Hematopoietic multipotent progenitor cell treated with erythropoietin and hydrocortisone succinate and interleukin-3 and kit ligand, for 4 days (in vitro differentiated cells): Measurements from ENCODE around the gene GLIS2.

Experiments used
- DNase-seq: peaks from one replicate; pipeline ENCODE4 v3.0.0-alpha.2; 2015

GLIS2 gene

GRCh38 chr16:4298761-4299522 lies 16.9 kb upstream of the GLIS2 start:
- no peak for DNase-seq

- DNase-seq, result no peak
These were observed 14.7 kb upstream of the GLIS2 start for GRCh38 chr16:4301177-4301576.

- DNase-seq, result no peak
These were observed 13.9 kb upstream of the GLIS2 start for GRCh38 chr16:4301968-4302367.

- no peak for DNase-seq
These were observed 11.9 kb upstream of the GLIS2 start for GRCh38 chr16:4303973-4304372.

- DNase-seq, result no peak
These were observed 9.2 kb upstream of the GLIS2 start for GRCh38 chr16:4306470-4307214.

- DNase-seq, result peak; percentile 98
These were observed 8.4 kb upstream of the GLIS2 start for GRCh38 chr16:4307215-4308037.

GRCh38 chr16:4309102-4309832 lies 6.6 kb upstream of the GLIS2 start:
- DNase-seq, result no peak

GRCh38 chr16:4309833-4310266 lies 6.0 kb upstream of the GLIS2 start:
- DNase-seq, result peak; percentile 83

- DNase-seq, result peak; percentile 70
These were observed 2.0 kb upstream of the GLIS2 start for GRCh38 chr16:4313563-4314531.

GRCh38 chr16:4314532-4315185 lies 1.2 kb upstream of the GLIS2 start:
- DNase-seq, result peak; percentile 52

GRCh38 chr16:4316108-4316863 lies 419 bp downstream of the GLIS2 start:
- peak; percentile 45 for DNase-seq

GRCh38 chr16:4316864-4317531 lies 1.1 kb downstream of the GLIS2 start:
- no peak for DNase-seq

- DNase-seq, result no peak
These were observed 1.9 kb downstream of the GLIS2 start for GRCh38 chr16:4317532-4318450.

- no peak for DNase-seq
These were observed 2.6 kb downstream of the GLIS2 start for GRCh38 chr16:4318451-4318910.

GRCh38 chr16:4318967-4319366 lies 3.1 kb downstream of the GLIS2 start:
- DNase-seq, result no peak

- DNase-seq, result peak; percentile 73
These were observed 3.9 kb downstream of the GLIS2 start for GRCh38 chr16:4319454-4320421.

GRCh38 chr16:4320571-4321137 lies 4.8 kb downstream of the GLIS2 start:
- DNase-seq, result no peak
